SK-N-MC (cell line): Measurements from ENCODE around the gene SLC7A1.

Experiments
- DNase-seq: peaks from one replicate; pipeline ENCODE4 v3.0.0-alpha.2; 2011; ENCODE audit warnings: low read depth, low spot score
- H3K27ac ChIP-seq: fragments of 200-600 bp; sonication (generic); 2 replicates; pipeline ENCODE4 v1.5.1; 2016; ENCODE audit warnings: mixed run types
- H3K36me3 ChIP-seq: fragments of 200-600 bp; sonication (generic); 2 replicates; pipeline ENCODE4 v1.6.1; 2017; ENCODE audit warnings: antibody characterized with exemption, low read length, mixed read lengths; ENCODE audit not compliant: insufficient read depth
- H3K4me3 ChIP-seq: fragments of 200-600 bp; sonication (generic); 2 replicates; pipeline ENCODE4 v1.5.1; 2016
- H3K9ac ChIP-seq: fragments of 200-600 bp; sonication (generic); 2 replicates; pipeline ENCODE4 v1.8.0; 2017; ENCODE audit warnings: mixed run types, mixed read lengths; ENCODE audit not compliant: insufficient read length
- H3K9me3 ChIP-seq: fragments of 200-600 bp; sonication (generic); 2 replicates; pipeline ENCODE4 v1.6.1; 2017; ENCODE audit warnings: low read depth, mild to moderate bottlenecking, antibody characterized with exemption, low read length, moderate library complexity, mixed read lengths
- EZH2 ChIP-seq: fragments of 200-600 bp; sonication (generic); IDR thresholded peaks from one replicate; pipeline ENCODE4 v1.6.1; 2017; ENCODE audit warnings: antibody characterized with exemption
- FOXP2 ChIP-seq: optimal IDR thresholded peaks from 2 replicates; pipeline ENCODE3; 2011; ENCODE audit warnings: mild to moderate bottlenecking, moderate library complexity; ENCODE audit not compliant: insufficient read depth; ENCODE audit errors: extremely low read length, control extremely low read depth
- POLR2AphosphoS5 ChIP-seq: IDR thresholded peaks from 2 replicates; pipeline ENCODE4 v1.6.1; 2012; ENCODE audit warnings: mild to moderate bottlenecking, low read depth, low read length, borderline replicate concordance

SLC7A1 gene

GRCh38 chr13:29561918-29562317 is 33.6 kb downstream of the SLC7A1 start:
- no peak for DNase-seq

DNA sequence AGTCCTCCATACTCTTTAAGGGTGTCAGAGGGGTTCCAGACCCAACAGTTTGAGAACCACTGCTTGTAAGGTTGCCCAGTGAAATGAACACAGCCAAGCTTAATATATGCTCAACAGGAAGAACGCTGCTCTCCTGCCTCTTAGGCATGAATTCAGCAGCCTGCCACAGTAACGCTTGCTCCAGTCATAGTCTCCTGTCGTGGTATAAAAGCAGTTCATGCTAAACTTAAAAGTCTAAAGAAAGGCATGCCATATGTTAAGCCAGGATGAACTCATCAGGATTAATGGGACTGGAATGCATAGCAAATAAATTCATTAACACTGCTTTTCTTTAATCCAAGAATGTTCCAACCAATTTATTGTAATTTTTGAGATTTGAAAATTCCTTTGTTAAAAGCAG is 38.7 kb downstream of the SLC7A1 start:
- Histone ChIP-seq H3K36me3 (peaks cover 24% of the 10 kb centered on the region), H3K27ac (peak overlapping the region; percentile 25; the same call in 1 of the 2 replicates), H3K4me3 (no peak overlapping the region), H3K9ac (no peak overlapping the region), H3K9me3 (no peaks in the 10 kb centered on the region)
- TF ChIP-seq EZH2 (no peak), POLR2AphosphoS5 (no peak), FOXP2 (no peak)
- no peak for DNase-seq

More at GRCh38 chr13:29561918-29562317, 33.6 kb downstream of the SLC7A1 start:
- Histone ChIP-seq H3K27ac (no peak overlapping the region), H3K9ac (no peak overlapping the region), H3K36me3 (no peaks in the 10 kb centered on the region), H3K4me3 (no peak overlapping the region), H3K9me3 (no peaks in the 10 kb centered on the region)
- no peak for TF ChIP-seq EZH2
- no peak for TF ChIP-seq FOXP2
- no peak for TF ChIP-seq POLR2AphosphoS5

DNA sequence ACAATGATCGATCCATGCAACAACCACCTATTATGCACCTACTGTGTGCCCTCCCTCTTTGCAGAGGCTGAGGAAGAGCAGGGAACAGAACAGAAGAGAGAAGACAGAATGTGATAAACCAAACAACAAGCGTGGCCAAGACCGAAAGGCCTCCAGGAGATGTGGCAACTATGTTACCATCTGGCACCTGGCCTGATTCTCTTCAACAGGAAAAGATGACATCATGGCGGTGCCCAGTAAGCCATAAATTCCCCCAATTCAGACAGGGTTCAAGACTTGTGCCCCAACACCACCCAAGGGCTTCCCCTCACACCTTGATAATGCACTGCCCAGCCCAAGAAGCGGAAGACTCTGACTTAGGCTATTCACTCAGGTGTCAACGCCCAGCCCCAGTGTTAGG is 44.3 kb downstream of the SLC7A1 start:
- Histone ChIP-seq H3K9ac (no peak overlapping the region), H3K9me3 (no peaks in the 10 kb centered on the region), H3K4me3 (no peak overlapping the region), H3K27ac (no peak overlapping the region), H3K36me3 (peaks cover 63% of the 10 kb centered on the region)
- no peak for TF ChIP-seq EZH2
- TF ChIP-seq POLR2AphosphoS5, result no peak
- TF ChIP-seq FOXP2, result no peak
- DNase-seq, result no peak

DNA sequence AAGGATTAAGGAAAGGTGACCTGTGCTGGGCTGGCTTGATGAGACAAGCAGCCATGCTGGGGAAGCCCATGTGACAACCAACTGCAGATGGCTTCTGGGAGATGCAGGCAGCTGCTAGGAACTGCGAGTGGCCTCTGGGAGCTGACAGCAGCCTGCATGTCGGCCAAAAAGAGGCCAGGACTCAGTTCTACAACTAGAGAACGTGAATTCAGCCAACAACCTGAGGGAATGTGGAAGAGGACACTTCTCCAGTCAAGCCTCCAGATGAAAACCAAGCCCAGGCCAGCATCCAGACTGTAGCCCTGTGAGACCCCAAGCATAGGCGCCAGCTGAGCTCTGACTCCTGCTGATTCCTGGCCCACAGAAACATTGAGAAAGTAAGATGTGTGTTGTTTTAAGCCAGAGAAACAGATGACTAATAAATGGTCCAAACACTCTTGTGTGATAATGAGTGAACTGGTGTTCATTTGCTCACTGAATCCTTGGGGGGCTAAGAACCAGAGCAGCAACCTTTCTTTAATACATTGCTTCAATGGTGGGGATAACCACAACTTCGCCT is 45.0 kb downstream of the SLC7A1 start:
- peaks cover 67% of the 10 kb centered on the region for H3K36me3 ChIP-seq

DNA sequence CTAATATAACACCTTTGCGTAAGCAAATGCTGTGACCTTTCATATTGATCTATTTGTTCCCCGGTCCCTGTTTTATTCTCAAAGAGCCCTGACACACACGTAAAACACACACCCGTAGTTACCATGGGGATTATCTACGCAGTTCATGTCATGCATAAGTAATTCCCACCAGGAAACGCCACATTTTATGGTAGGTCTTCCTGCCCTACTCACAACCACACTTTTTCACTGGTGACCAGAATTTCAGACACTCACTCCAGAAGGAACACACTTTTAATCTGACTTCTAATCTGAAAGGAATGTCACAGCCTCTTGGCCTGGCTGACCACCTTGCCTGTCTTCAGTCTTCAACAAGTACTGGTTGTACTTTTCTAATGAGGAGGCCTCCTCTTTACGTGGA is 46.8 kb downstream of the SLC7A1 start:
- peaks cover 65% of the 10 kb centered on the region for H3K36me3 ChIP-seq
- no peaks in the 10 kb centered on the region for H3K9me3 ChIP-seq

More for the DNA sequence above, 45.0 kb downstream of the SLC7A1 start:
- no peak overlapping the region for H3K4me3 ChIP-seq
- DNase-seq, result peak; percentile 60
- TF ChIP-seq FOXP2 (no peak), EZH2 (no peak), POLR2AphosphoS5 (no peak)
- H3K9me3 ChIP-seq, result no peaks in the 10 kb centered on the region
- H3K27ac ChIP-seq, result no peak overlapping the region
- H3K9ac ChIP-seq, result no peak overlapping the region

GRCh38 chr13:29547153-29547552 is 48.3 kb downstream of the SLC7A1 start:
- Histone ChIP-seq H3K36me3 (peaks cover 50% of the 10 kb centered on the region), H3K27ac (no peak overlapping the region), H3K9me3 (no peaks in the 10 kb centered on the region), H3K4me3 (no peak overlapping the region), H3K9ac (no peak overlapping the region)
- DNase-seq, result no peak
- TF ChIP-seq POLR2AphosphoS5 (no peak), EZH2 (no peak)

More for the DNA sequence above, 46.8 kb downstream of the SLC7A1 start:
- Histone ChIP-seq H3K27ac (no peak overlapping the region), H3K9ac (no peak overlapping the region), H3K4me3 (peak overlapping the region; percentile 18; the same call in 1 of the 2 replicates)
- no peak for TF ChIP-seq FOXP2
- TF ChIP-seq EZH2, result no peak
- no peak for TF ChIP-seq POLR2AphosphoS5
- DNase-seq, result peak; percentile 22

- Histone ChIP-seq H3K9ac (no peak overlapping the region), H3K9me3 (no peaks in the 10 kb centered on the region), H3K36me3 (peaks cover 45% of the 10 kb centered on the region), H3K27ac (no peak overlapping the region), H3K4me3 (no peak overlapping the region)
- TF ChIP-seq POLR2AphosphoS5 (no peak), EZH2 (no peak), FOXP2 (no peak)
- no peak for DNase-seq
Measured at GRCh38 chr13:29546662-29547061, 48.8 kb downstream of the SLC7A1 start.

GRCh38 chr13:29545988-29546387 is 49.5 kb downstream of the SLC7A1 start:
- TF ChIP-seq POLR2AphosphoS5, result no peak
- TF ChIP-seq EZH2, result no peak
- no peak for TF ChIP-seq FOXP2
- Histone ChIP-seq H3K36me3 (peaks cover 42% of the 10 kb centered on the region), H3K27ac (no peak overlapping the region), H3K9ac (no peak overlapping the region), H3K9me3 (no peaks in the 10 kb centered on the region), H3K4me3 (no peak overlapping the region)
- DNase-seq, result no peak

DNA sequence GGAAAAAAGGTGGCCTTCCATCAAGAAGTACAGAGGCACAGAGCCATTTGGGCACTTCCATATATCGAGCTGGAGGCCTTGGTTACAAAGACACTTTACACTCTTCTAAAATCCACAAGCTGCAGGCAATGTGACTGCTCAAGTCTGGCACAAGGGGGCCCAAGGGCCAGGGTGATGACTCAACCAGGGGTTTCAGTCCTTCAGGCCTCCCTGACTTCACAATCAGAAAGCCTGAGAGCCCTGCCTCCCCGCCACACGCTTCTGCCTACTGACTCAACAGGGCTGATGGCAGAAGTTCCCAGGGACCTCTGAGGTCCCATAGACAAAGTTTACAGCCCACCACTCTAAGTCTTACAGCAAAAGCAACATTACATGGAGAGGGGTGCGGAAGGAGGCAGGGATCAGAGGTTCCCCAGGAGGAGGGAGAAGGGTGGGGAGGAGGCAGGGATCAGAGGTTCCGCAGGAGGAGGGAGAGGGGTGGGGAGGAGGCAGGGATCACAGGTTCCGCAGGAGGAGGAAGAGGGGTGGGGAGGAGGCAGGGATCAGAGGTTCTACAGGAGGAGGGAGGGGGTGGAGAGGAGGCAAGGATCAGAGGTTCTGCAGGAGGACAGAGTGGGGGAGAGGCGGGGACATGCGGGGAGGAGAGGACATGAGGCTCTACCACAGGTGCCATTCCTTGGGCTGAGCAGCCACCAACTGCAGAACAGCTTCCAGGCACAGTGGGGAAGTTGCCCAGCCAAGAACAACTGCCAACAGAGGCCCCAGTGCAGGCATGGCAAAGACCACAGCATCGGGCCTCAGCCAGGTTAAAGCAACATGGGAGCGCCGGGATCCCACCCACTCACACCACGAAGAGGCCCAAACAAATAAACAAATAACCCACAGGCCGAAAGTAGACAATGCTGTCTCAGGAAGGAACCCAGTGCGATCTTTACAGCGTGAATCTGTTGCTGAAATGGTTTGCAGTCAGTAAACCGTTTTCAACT is 52.0 kb downstream of the SLC7A1 start:
- no peak for TF ChIP-seq POLR2AphosphoS5
- peaks cover 19% of the 10 kb centered on the region; the same call in 1 of the 2 replicates for H3K36me3 ChIP-seq
- no peak overlapping the region for H3K27ac ChIP-seq
- H3K9me3 ChIP-seq, result no peaks in the 10 kb centered on the region
- no peak overlapping the region for H3K4me3 ChIP-seq
- H3K9ac ChIP-seq, result no peak overlapping the region
- DNase-seq, result no peak
